ENCODE data around the gene EGFLAM. TPM values are rescaled to one million over a fixed set of nuclear protein-coding genes. Genes with fewer than 3 reads are reported as not detected.

EGFLAM gene
- total RNA-seq, 1 donor = 11.2 TPM

GRCh38 chr5:38423276-38424147, 165.2 kb downstream of the EGFLAM start:
- no peak for TF ChIP-seq CTCF (IDR thresholded peaks at IDR 0.05; ENCODE audit: extremely low read depth, low read depth, low read length)
- no peak overlapping the region for H3K4me3 ChIP-seq (ENCODE audit: insufficient read depth, low read length)
- peak overlapping the region; percentile 43 for H2AFZ ChIP-seq (ENCODE audit: low read length)
- H3K79me2 ChIP-seq (ENCODE audit: insufficient read depth, low read length) = no peaks in the 10 kb centered on the region
- H3K27ac ChIP-seq (ENCODE audit: low read depth, low read length) = peak overlapping the region; percentile 9
- no peaks in the 10 kb centered on the region for H3K27me3 ChIP-seq (ENCODE audit: insufficient read depth, low read length)
- H3K4me1 ChIP-seq (ENCODE audit: insufficient read depth, low read length) = peaks cover 61% of the 10 kb centered on the region
- H4K20me1 ChIP-seq (ENCODE audit: insufficient read depth, low read length) = no peaks in the 10 kb centered on the region
- no peak overlapping the region for H3K4me2 ChIP-seq (ENCODE audit: insufficient read depth, low read length)
- DNase-seq (ENCODE audit: insufficient read length, low spot score, missing footprints) = no peak
- H3K36me3 ChIP-seq (ENCODE audit: insufficient read depth, low read length) = no peaks in the 10 kb centered on the region
- no peaks in the 10 kb centered on the region for H3K9me3 ChIP-seq (ENCODE audit: low read depth, low read length)

GRCh38 chr5:38424148-38425060, 166.0 kb downstream of the EGFLAM start:
- Histone ChIP-seq H3K79me2 (ENCODE audit: insufficient read depth, low read length) (no peaks in the 10 kb centered on the region), H3K4me3 (ENCODE audit: insufficient read depth, low read length) (no peak overlapping the region), H3K27me3 (ENCODE audit: insufficient read depth, low read length) (no peaks in the 10 kb centered on the region), H3K4me2 (ENCODE audit: insufficient read depth, low read length) (no peak overlapping the region), H3K27ac (ENCODE audit: low read depth, low read length) (no peak overlapping the region), H3K4me1 (ENCODE audit: insufficient read depth, low read length) (peaks cover 61% of the 10 kb centered on the region), H3K9me3 (ENCODE audit: low read depth, low read length) (no peaks in the 10 kb centered on the region), H4K20me1 (ENCODE audit: insufficient read depth, low read length) (no peaks in the 10 kb centered on the region), H3K36me3 (ENCODE audit: insufficient read depth, low read length) (no peaks in the 10 kb centered on the region), H2AFZ (ENCODE audit: low read length) (no peak overlapping the region)
- no peak for DNase-seq (ENCODE audit: insufficient read length, low spot score, missing footprints)
- TF ChIP-seq CTCF (IDR thresholded peaks at IDR 0.05; ENCODE audit: extremely low read depth, low read depth, low read length) = no peak

- H2AFZ ChIP-seq (ENCODE audit: low read length) = peak overlapping the region; percentile 31
- no peak overlapping the region for H3K4me2 ChIP-seq (ENCODE audit: insufficient read depth, low read length)
- H3K36me3 ChIP-seq (ENCODE audit: insufficient read depth, low read length) = no peaks in the 10 kb centered on the region
- no peaks in the 10 kb centered on the region for H3K27me3 ChIP-seq (ENCODE audit: insufficient read depth, low read length)
- H3K4me1 ChIP-seq (ENCODE audit: insufficient read depth, low read length) = peaks cover 45% of the 10 kb centered on the region
- H3K79me2 ChIP-seq (ENCODE audit: insufficient read depth, low read length) = no peaks in the 10 kb centered on the region
- TF ChIP-seq CTCF (IDR thresholded peaks at IDR 0.05; ENCODE audit: extremely low read depth, low read depth, low read length) = no peak
- H4K20me1 ChIP-seq (ENCODE audit: insufficient read depth, low read length) = no peaks in the 10 kb centered on the region
- H3K27ac ChIP-seq (ENCODE audit: low read depth, low read length) = no peak overlapping the region
- H3K9me3 ChIP-seq (ENCODE audit: low read depth, low read length) = no peaks in the 10 kb centered on the region
- no peak overlapping the region for H3K4me3 ChIP-seq (ENCODE audit: insufficient read depth, low read length)
- no peak for DNase-seq (ENCODE audit: insufficient read length, low spot score, missing footprints)
Measured at GRCh38 chr5:38426490-38426889, 168.1 kb downstream of the EGFLAM start.
